Stomach (tissue), 9 donors: Measurements from ENCODE around the gene SLC5A10. TPM values are rescaled to one million over a fixed set of nuclear protein-coding genes. Genes with fewer than 3 reads are reported as not detected.

Experiments used
- DNase-seq, 2 donors: peaks; one replicate each; pipeline versions ENCODE4 v3.0.0 to v3.0.0-alpha.2; 2013 to 2019
- H3K27ac ChIP-seq, 5 donors: fragments of 200-600 bp in 4 of 5; sonication (generic) in 4 of 5; one replicate each; pipeline ENCODE4 v1.5.1; 2013 to 2019; ENCODE audit warnings: mild to moderate bottlenecking in 1 of 5, moderate library complexity in 1 of 5
- H3K27me3 ChIP-seq, 3 donors: fragments of 200-600 bp; sonication (generic); one replicate each; pipeline ENCODE4 v1.5.1; 2017 to 2019; ENCODE audit warnings: mixed run types in 1 of 3
- H3K36me3 ChIP-seq, 4 donors: fragments of 200-600 bp; sonication (generic); 1 replicate in 3 of 4; 2 replicates in 1 of 4; pipeline ENCODE4 v1.5.1; 2016 to 2019
- H3K4me1 ChIP-seq, 4 donors: fragments of 200-600 bp; sonication (generic); one replicate each; pipeline ENCODE4 v1.5.1; 2016 to 2019
- H3K4me3 ChIP-seq, 4 donors: fragments of 200-600 bp; sonication (generic) in 3 of 4; one replicate each; pipeline ENCODE4 v1.5.1; 2016 to 2019; ENCODE audit warnings: mild to moderate bottlenecking in 1 of 4
- H3K9me3 ChIP-seq, 4 donors: fragments of 200-600 bp; sonication (generic); one replicate each; pipeline ENCODE4 v1.5.1; 2016 to 2019
- CTCF ChIP-seq, 7 experiments: fragments of 450-650 bp in 4 of 7; fragments of 200-600 bp in 3 of 7; sonication (generic) in 3 of 7; IDR thresholded peaks; one replicate each; pipeline ENCODE4 v1.5.1; 2016 to 2019; ENCODE audit warnings: antibody characterized with exemption in 7 of 7, control low read depth in 2 of 7, mild to moderate bottlenecking in 1 of 7
- EP300 ChIP-seq: sonication (generic); formaldehyde crosslinking; IDR thresholded peaks from one replicate; pipeline ENCODE4 v1.6.1; 2017; ENCODE audit warnings: antibody characterized with exemption
- POLR2A ChIP-seq, 4 donors: fragments of 450-650 bp; IDR thresholded peaks; one replicate each; pipeline ENCODE4 v1.6.1; 2016; ENCODE audit warnings: antibody characterized with exemption in 4 of 4, control low read depth in 2 of 4, mild to moderate bottlenecking in 1 of 4, moderate library complexity in 1 of 4
- POLR2AphosphoS5 ChIP-seq, 3 donors: sonication (generic); formaldehyde crosslinking; IDR thresholded peaks; one replicate each; pipeline ENCODE4 v1.6.1; 2016; ENCODE audit warnings: antibody characterized with exemption in 3 of 3
- WGBS, 5 donors: extraction: QIAGEN DNeasy Blood & Tissue Kit in 3 of 5; methylation state at CpG; one replicate each; pipeline versions ENCODE4 v1.1.5 to v1.1.7; 2013 to 2018; 5-methylcytosine and 5-hydroxymethylcytosine counted together
- intact Hi-C: fragments of 100-400 bp; cut with DNase I; formaldehyde crosslinking; loops from one replicate; pipeline ENCODE4 v1.15.1; 2023; ENCODE audit warnings: low total_unique reads
- polyA plus RNA-seq, 3 donors: library from polyadenylated mRNA; stranded (reverse); fragments of 200-250 nt; gene quantifications; one replicate each; pipeline ENCODE4 v1.2.3, GENCODE V29; 2013
- total RNA-seq, 5 donors: library from RNA; depleted of rRNA; stranded (reverse); fragments of >200 nt; gene quantifications; one replicate each; pipeline versions ENCODE4 v1.1.0 to v1.2.3, GENCODE V29; 2014 to 2016
- donor health status: healthy with polysubstance abuse.
- donor health status: Bipolar disorder and iron deficiency.
- donor health status: healthy.

The SLC5A10 gene
- total and polyA plus RNA-seq, 8 donors, result 0.06 to 0.46 (median 0.13) TPM; not detected in 5

- H3K27me3 ChIP-seq, result no peaks in the 10 kb centered on the region
- no peak overlapping the region for H3K4me3 ChIP-seq
- H3K4me1 ChIP-seq, result peaks cover 0 to 3% (median 0%) of the 10 kb centered on the region in 4 donors
- no peaks in the 10 kb centered on the region for H3K9me3 ChIP-seq
- 34 to 62% (median 36%) methylated on average over 7 to 17 of the region's 17 CpGs for WGBS, 5 donors
- H3K27ac ChIP-seq, result no peak overlapping the region
- peak; percentile 90 to 91 for DNase-seq
- intact Hi-C loops, result no loop called here
- TF ChIP-seq POLR2AphosphoS5 (IDR thresholded peaks at IDR 0.05) (peak in 1 of 3 donors; percentile 57), EP300 (no peak), CTCF (IDR thresholded peaks at IDR 0.05) (peak in 5 of 7 experiments; percentile 82 to 93 (median 92)), POLR2A (IDR thresholded peaks at IDR 0.05) (no peak)
- no peaks in the 10 kb centered on the region for H3K36me3 ChIP-seq
Measured at GRCh38 chr17:18960803-18961511, 9.0 kb downstream of the SLC5A10 start.

GRCh38 chr17:18961634-18962493 lies 9.9 kb downstream of the SLC5A10 start:
- peak in 1 of 2 donors; percentile 38 for DNase-seq
- Histone ChIP-seq H3K9me3 (no peaks in the 10 kb centered on the region), H3K36me3 (no peaks in the 10 kb centered on the region), H3K27ac (no peak overlapping the region), H3K4me3 (no peak overlapping the region), H3K4me1 (peaks cover 0 to 6% (median 2%) of the 10 kb centered on the region in 4 donors), H3K27me3 (no peaks in the 10 kb centered on the region)
- WGBS, 5 donors, result 68 to 84% (median 83%) methylated on average over 11 to 16 of the region's 16 CpGs
- TF ChIP-seq EP300 (no peak), POLR2AphosphoS5 (IDR thresholded peaks at IDR 0.05) (no peak), CTCF (IDR thresholded peaks at IDR 0.05) (no peak), POLR2A (IDR thresholded peaks at IDR 0.05) (no peak)
- intact Hi-C loops, result no loop called here

GRCh38 chr17:18962494-18962815 lies 10.5 kb downstream of the SLC5A10 start:
- WGBS, 5 donors, result 77 to 81% (median 78%) methylated on average over 6 of the region's 6 CpGs
- TF ChIP-seq EP300 (no peak), POLR2AphosphoS5 (IDR thresholded peaks at IDR 0.05) (no peak), CTCF (IDR thresholded peaks at IDR 0.05) (no peak), POLR2A (IDR thresholded peaks at IDR 0.05) (no peak)
- no peak overlapping the region for H3K4me3 ChIP-seq
- no peaks in the 10 kb centered on the region for H3K9me3 ChIP-seq
- peaks cover 1 to 12% (median 8%) of the 10 kb centered on the region in 4 donors for H3K4me1 ChIP-seq
- DNase-seq, result peak in 1 of 2 donors; percentile 22
- no peaks in the 10 kb centered on the region for H3K27me3 ChIP-seq
- intact Hi-C loops, result no loop called here
- H3K27ac ChIP-seq, result no peak overlapping the region
- H3K36me3 ChIP-seq, result no peaks in the 10 kb centered on the region

GRCh38 chr17:18963126-18964017 lies 11.4 kb downstream of the SLC5A10 start:
- intact Hi-C loops, result no loop called here
- no peak for TF ChIP-seq CTCF (IDR thresholded peaks at IDR 0.05)
- TF ChIP-seq POLR2AphosphoS5 (IDR thresholded peaks at IDR 0.05), result no peak
- TF ChIP-seq POLR2A (IDR thresholded peaks at IDR 0.05), result no peak
- TF ChIP-seq EP300, result no peak

More at GRCh38 chr17:18963126-18964017, 11.4 kb downstream of the SLC5A10 start:
- no peak overlapping the region for H3K4me3 ChIP-seq
- 82 to 92% (median 88%) methylated on average over 18 to 23 of the region's 23 CpGs for WGBS, 5 donors
- H3K27me3 ChIP-seq, result no peaks in the 10 kb centered on the region
- no peaks in the 10 kb centered on the region for H3K9me3 ChIP-seq
- no peak overlapping the region for H3K27ac ChIP-seq
- peaks cover 9 to 21% (median 17%) of the 10 kb centered on the region in 4 donors for H3K4me1 ChIP-seq
- no peaks in the 10 kb centered on the region for H3K36me3 ChIP-seq
- peak in 1 of 2 donors; percentile 19 for DNase-seq
